ENCODE results near the gene DNM1L. TPM values are rescaled to one million over a fixed set of nuclear protein-coding genes. Genes with fewer than 3 reads are reported as not detected.

DNM1L gene
- total RNA-seq, 1 experiment from 2014 or later, result 79.8 TPM

DNA sequence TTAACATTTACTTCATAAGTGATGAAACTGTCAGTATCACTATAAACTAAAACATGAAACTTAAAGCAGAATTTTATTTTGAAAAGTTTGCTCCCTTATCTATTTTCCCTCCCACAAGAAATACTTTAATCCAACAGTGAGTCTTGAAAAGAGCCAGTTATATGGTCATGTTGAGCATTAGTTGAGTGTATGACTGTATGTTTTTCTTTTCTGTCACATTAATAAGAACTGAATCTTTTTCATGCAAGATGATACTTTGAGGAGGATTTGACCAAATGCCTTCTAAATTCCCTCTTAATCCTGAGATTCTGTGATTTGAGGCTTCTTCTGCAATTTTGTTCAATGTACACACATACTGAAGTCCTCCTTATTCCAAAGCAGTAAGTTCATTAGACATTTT is 110.3 kb downstream of the DNM1L start:
- peaks cover 0 to 17% (median 4%) of the 10 kb centered on the region in 3 experiments; a peak in 3 of 7 replicates for H3K36me3 Mint-ChIP-seq (ENCODE audit: insufficient read depth in 1 of 3, low read depth in 3 of 3)
- Histone ChIP-seq H3K4me2 (ENCODE audit: insufficient read depth, insufficient read length, low read length) (no peak overlapping the region), H3K79me2 (ENCODE audit: insufficient read depth, low read length) (no peaks in the 10 kb centered on the region), H4K20me1 (ENCODE audit: control insufficient read depth, insufficient read depth, insufficient read length) (no peaks in the 10 kb centered on the region), H3K23ac (ENCODE audit: insufficient read length, low read depth, low read length) (no peak overlapping the region), H3K4me1 (ENCODE audit: insufficient read depth, low read length) (no peaks in the 10 kb centered on the region), H3K56ac (ENCODE audit: insufficient read length, low read depth, low read length) (no peak overlapping the region), H3T11ph (ENCODE audit: low read length) (no peak overlapping the region), H2AK5ac (ENCODE audit: insufficient read length, low read length) (no peak overlapping the region), H2BK20ac (ENCODE audit: low read depth, low read length, poor library complexity, severe bottlenecking) (no peak overlapping the region), H3K14ac (ENCODE audit: insufficient read depth, low read length) (no peak overlapping the region), H3K27ac (ENCODE audit: insufficient read length, low read depth, low read length) (no peak overlapping the region), H4K5ac (ENCODE audit: insufficient read length, low read depth, low read length) (no peak overlapping the region), H2BK5ac (ENCODE audit: insufficient read length, low read length) (no peak overlapping the region), H3K79me1 (ENCODE audit: insufficient read depth, low read depth, low read length, poor library complexity, severe bottlenecking) (no peaks in the 10 kb centered on the region), H2AFZ (ENCODE audit: low read length) (no peak overlapping the region), H3K27me3 (ENCODE audit: insufficient read depth, low read length) (no peaks in the 10 kb centered on the region; the same call in 1 of the 2 replicates), H4K8ac (replicated peaks; ENCODE audit: insufficient read length, low read depth, low read length) (no peak overlapping the region), H4K91ac (ENCODE audit: insufficient read length, low read depth, low read length) (no peak overlapping the region), H2BK120ac (ENCODE audit: low read depth, low read length, poor library complexity, severe bottlenecking) (no peak overlapping the region), H3K9me3 (ENCODE audit: control insufficient read depth, low read depth, low read length) (no peaks in the 10 kb centered on the region), H2BK15ac (ENCODE audit: low read depth, low read length) (no peak overlapping the region), H3K9ac (ENCODE audit: extremely low read depth, insufficient read length, low read length) (no peak overlapping the region), H2BK12ac (ENCODE audit: insufficient read length, low read depth, low read length) (no peak overlapping the region), H3K18ac (ENCODE audit: insufficient read length, low read depth, low read length) (no peak overlapping the region), H3K23me2 (ENCODE audit: insufficient read length, low read depth, low read length, poor library complexity, severe bottlenecking) (no peaks in the 10 kb centered on the region), H3K4ac (ENCODE audit: low read depth, low read length) (no peak overlapping the region)
- H3K4me3 Mint-ChIP-seq, result no peak overlapping the region
- TF ChIP-seq, protein P1, sequence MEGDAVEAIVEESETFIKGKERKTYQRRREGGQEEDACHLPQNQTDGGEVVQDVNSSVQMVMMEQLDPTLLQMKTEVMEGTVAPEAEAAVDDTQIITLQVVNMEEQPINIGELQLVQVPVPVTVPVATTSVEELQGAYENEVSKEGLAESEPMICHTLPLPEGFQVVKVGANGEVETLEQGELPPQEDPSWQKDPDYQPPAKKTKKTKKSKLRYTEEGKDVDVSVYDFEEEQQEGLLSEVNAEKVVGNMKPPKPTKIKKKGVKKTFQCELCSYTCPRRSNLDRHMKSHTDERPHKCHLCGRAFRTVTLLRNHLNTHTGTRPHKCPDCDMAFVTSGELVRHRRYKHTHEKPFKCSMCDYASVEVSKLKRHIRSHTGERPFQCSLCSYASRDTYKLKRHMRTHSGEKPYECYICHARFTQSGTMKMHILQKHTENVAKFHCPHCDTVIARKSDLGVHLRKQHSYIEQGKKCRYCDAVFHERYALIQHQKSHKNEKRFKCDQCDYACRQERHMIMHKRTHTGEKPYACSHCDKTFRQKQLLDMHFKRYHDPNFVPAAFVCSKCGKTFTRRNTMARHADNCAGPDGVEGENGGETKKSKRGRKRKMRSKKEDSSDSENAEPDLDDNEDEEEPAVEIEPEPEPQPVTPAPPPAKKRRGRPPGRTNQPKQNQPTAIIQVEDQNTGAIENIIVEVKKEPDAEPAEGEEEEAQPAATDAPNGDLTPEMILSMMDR (conservative IDR thresholded peaks at IDR 0.05), result no peak
- H3K27me3 Mint-ChIP-seq (ENCODE audit: low read depth), result no peaks in the 10 kb centered on the region
- H3K27ac Mint-ChIP-seq, result no peak overlapping the region
- DNase-seq, result no peak
- H3K9me3 Mint-ChIP-seq, result peaks cover 3 to 4% of the 10 kb centered on the region in 2 experiments; a peak in 3 of 5 replicates
- peaks cover 0 to 2% of the 10 kb centered on the region in 2 experiments; a peak in 1 of 4 replicates for H3K4me1 Mint-ChIP-seq

Measured in H9 (cell line).